Motor neuron (in vitro differentiated cells): ENCODE measurements around the gene TMEM250. TPM values are rescaled to one million over a fixed set of nuclear protein-coding genes. Genes with fewer than 3 reads are reported as not detected.

Experiments
- ATAC-seq, 8 experiments: fragments of 200-7000 bp; cut with Tn5 transposase; replicated peaks in 6 of 8; 2 replicates each; pipeline ENCODE4 v1.8.0; 2021; ENCODE audit warnings: mild to moderate bottlenecking in 8 of 8, moderate library complexity in 8 of 8
- H3K27ac ChIP-seq, 2 donors: fragments of 250-450 bp; sonication (Bioruptor Pico); 2 replicates each; pipeline ENCODE4 v1.9.0; 2021; ENCODE audit warnings: antibody characterized with exemption in 2 of 2, mild to moderate bottlenecking in 2 of 2, moderate library complexity in 1 of 2
- H3K4me1 ChIP-seq, 2 donors: fragments of 250-450 bp; sonication (Bioruptor Pico); replicated peaks in 1 of 2; 2 replicates each; pipeline ENCODE4 v1.6.1; 2021; ENCODE audit warnings: antibody characterized with exemption in 2 of 2, mild to moderate bottlenecking in 2 of 2, moderate library complexity in 1 of 2
- H3K4me3 ChIP-seq, 5 donors: fragments of 250-450 bp; sonication (Bioruptor Pico); 2 replicates each; pipeline ENCODE4 v1.9.0; 2021; ENCODE audit warnings: antibody characterized with exemption in 5 of 5, mild to moderate bottlenecking in 5 of 5, moderate library complexity in 4 of 5
- WGBS, 10 experiments: fragments of 450-650 bp; shearing (Covaris generic); methylation state at CpG; one replicate each; pipeline ENCODE4 v1.0.0; 2022; 5-methylcytosine and 5-hydroxymethylcytosine counted together
- in situ Hi-C, 9 experiments: fragments of 400-800 bp; cut with MboI; loops; one replicate each; pipeline ENCODE4 v1.15.0; 2021; ENCODE audit warnings: low sequenced_read_pairs in 9 of 9, low pct_unique_long_range_greater_than_20kb in 2 of 9; ENCODE audit not compliant: unreplicated experiment in 9 of 9
- total RNA-seq, 8 experiments: library from RNA; unstranded; fragments of 300-600 nt; gene quantifications; 2 replicates each; pipeline versions ENCODE4 v1.2.3 to v1.2.4, GENCODE V29; 2022

TMEM250 gene
- total RNA-seq, 8 experiments from 2014 or later: 11.3 to 37.9 (median 21.0) TPM

GRCh38 chr9:136093995-136094881, 24.4 kb downstream of the TMEM250 start:
- H3K27ac ChIP-seq: peak overlapping the region in 1 of 2 donors; percentile 8
- in situ Hi-C loops: loop anchor here in 1 of 9 experiments (25.0 kb wide), 1 partner anchor 107 kb away; no protein-coding TSS in a partner anchor
- WGBS, 10 experiments: 0 to 11% (median 10%) methylated on average over 2 to 8 of the region's 74 CpGs; no CpG with 5 or more reads in 5 of the 10 experiments

GRCh38 chr9:136093346-136093986, 25.2 kb downstream of the TMEM250 start:
- 20 to 49% (median 28%) methylated on average over 2 to 5 of the region's 16 CpGs; no CpG with 5 or more reads in 7 of the 10 experiments for WGBS, 10 experiments
- H3K4me3 ChIP-seq: peak overlapping the region in 3 of 5 donors; percentile 61 to 83 (median 65)
- ATAC-seq: peak in 4 of 8 experiments; percentile 6 to 38 (median 20)
- in situ Hi-C loops: loop anchor here in 1 of 9 experiments (25.0 kb wide), 1 partner anchor 106 kb away; no protein-coding TSS in a partner anchor
- H3K27ac ChIP-seq: no peak overlapping the region
- H3K4me1 ChIP-seq: peaks cover 27 to 40% of the 10 kb centered on the region in 2 donors

More at GRCh38 chr9:136093995-136094881, 24.4 kb downstream of the TMEM250 start:
- H3K4me3 ChIP-seq: peak overlapping the region; percentile 61 to 83 (median 73)
- H3K4me1 ChIP-seq: peaks cover 19 to 36% of the 10 kb centered on the region in 2 donors
- ATAC-seq: peak; percentile 24 to 47 (median 30)

GRCh38 chr9:136092741-136093140, 25.9 kb downstream of the TMEM250 start:
- WGBS, 10 experiments: 80 to 89% (median 81%) methylated on average over 1 to 4 of the region's 9 CpGs; no CpG with 5 or more reads in 7 of the 10 experiments
- Histone ChIP-seq H3K4me3 (no peak overlapping the region), H3K4me1 (peaks cover 33 to 47% of the 10 kb centered on the region in 2 donors), H3K27ac (no peak overlapping the region)
- in situ Hi-C loops: loop anchor here in 1 of 9 experiments (25.0 kb wide), 1 partner anchor 105 kb away; no protein-coding TSS in a partner anchor
- ATAC-seq: no peak

GRCh38 chr9:136092353-136092650, 26.4 kb downstream of the TMEM250 start:
- H3K27ac ChIP-seq: no peak overlapping the region
- no peak for ATAC-seq
- H3K4me3 ChIP-seq: no peak overlapping the region
- H3K4me1 ChIP-seq: peaks cover 36 to 51% of the 10 kb centered on the region in 2 donors
- WGBS, 10 experiments: 90% methylated on average over 2 of the region's 10 CpGs; no CpG with 5 or more reads in 9 of the 10 experiments
- in situ Hi-C loops: loop anchor here in 1 of 9 experiments (25.0 kb wide), 1 partner anchor 105 kb away; no protein-coding TSS in a partner anchor

- WGBS, 10 experiments: 80 to 100% (median 92%) methylated on average over 1 to 5 of the region's 20 CpGs; no CpG with 5 or more reads in 3 of the 10 experiments
- H3K4me1 ChIP-seq: peaks cover 37 to 53% of the 10 kb centered on the region in 2 donors
- no peak overlapping the region for H3K27ac ChIP-seq
- H3K4me3 ChIP-seq: no peak overlapping the region
- no peak for ATAC-seq
- in situ Hi-C loops: loop anchor here in 1 of 9 experiments (25.0 kb wide), 1 partner anchor 104 kb away; no protein-coding TSS in a partner anchor
Measured at GRCh38 chr9:136091582-136092352, 26.9 kb downstream of the TMEM250 start.

- ATAC-seq: peak in 5 of 8 experiments; percentile 2 to 54 (median 10)
- H3K4me1 ChIP-seq: peaks cover 37 to 56% of the 10 kb centered on the region in 2 donors
- H3K4me3 ChIP-seq: no peak overlapping the region
- in situ Hi-C loops: loop anchor here in 1 of 9 experiments (25.0 kb wide), 1 partner anchor 104 kb away; no protein-coding TSS in a partner anchor
- WGBS, 10 experiments: 40 to 64% (median 56%) methylated on average over 1 to 4 of the region's 22 CpGs; no CpG with 5 or more reads in 7 of the 10 experiments
- H3K27ac ChIP-seq: peak overlapping the region in 1 of 2 donors; percentile 43
Measured at GRCh38 chr9:136090768-136091581, 27.7 kb downstream of the TMEM250 start.

- no peak overlapping the region for H3K27ac ChIP-seq
- no peak for ATAC-seq
- in situ Hi-C loops: loop anchor here in 1 of 9 experiments (25.0 kb wide), 1 partner anchor 103 kb away; no protein-coding TSS in a partner anchor
- peaks cover 37 to 56% of the 10 kb centered on the region in 2 donors for H3K4me1 ChIP-seq
- WGBS, 10 experiments: 0 to 86% (median 80%) methylated on average over 1 to 2 of the region's 9 CpGs; no CpG with 5 or more reads in 5 of the 10 experiments
- H3K4me3 ChIP-seq: no peak overlapping the region
Measured at GRCh38 chr9:136090056-136090735, 28.5 kb downstream of the TMEM250 start.

GRCh38 chr9:136089697-136090045, 29.0 kb downstream of the TMEM250 start:
- in situ Hi-C loops: loop anchor here in 1 of 9 experiments (25.0 kb wide), 1 partner anchor 102 kb away; no protein-coding TSS in a partner anchor
- H3K4me1 ChIP-seq: peaks cover 37 to 56% of the 10 kb centered on the region in 2 donors
- H3K4me3 ChIP-seq: no peak overlapping the region
- WGBS, 10 experiments: 0 to 23% (median 7%) methylated on average over 1 to 3 of the region's 3 CpGs; no CpG with 5 or more reads in 3 of the 10 experiments
- H3K27ac ChIP-seq: no peak overlapping the region
- no peak for ATAC-seq

- Histone ChIP-seq H3K4me3 (no peak overlapping the region), H3K27ac (no peak overlapping the region), H3K4me1 (peaks cover 34 to 53% of the 10 kb centered on the region in 2 donors)
- in situ Hi-C loops: loop anchor here in 1 of 9 experiments (25.0 kb wide), 1 partner anchor 102 kb away; no protein-coding TSS in a partner anchor
- ATAC-seq: peak in 5 of 8 experiments; percentile 2 to 69 (median 14)
- WGBS, 10 experiments: 60 to 93% (median 61%) methylated on average over 1 to 5 of the region's 22 CpGs; no CpG with 5 or more reads in 6 of the 10 experiments
Measured at GRCh38 chr9:136088939-136089696, 29.6 kb downstream of the TMEM250 start.

GRCh38 chr9:136088481-136088938, 30.2 kb downstream of the TMEM250 start:
- ATAC-seq: peak in 3 of 8 experiments; percentile 4 to 12 (median 11)
- Histone ChIP-seq H3K4me3 (no peak overlapping the region), H3K27ac (no peak overlapping the region), H3K4me1 (peaks cover 28 to 47% of the 10 kb centered on the region in 2 donors)
- 0 to 100% (median 46%) methylated on average over 1 to 3 of the region's 15 CpGs; no CpG with 5 or more reads in 6 of the 10 experiments for WGBS, 10 experiments
- in situ Hi-C loops: loop anchor here in 1 of 9 experiments (25.0 kb wide), 1 partner anchor 101 kb away; no protein-coding TSS in a partner anchor
